ENCODE data around the gene KCNQ5.

GRCh38 chr6:72959821-72960220, 338.0 kb downstream of the KCNQ5 start:
- TF ChIP-seq CTCF (conservative IDR thresholded peaks at IDR 0.05 in 1 of 2, IDR thresholded peaks at IDR 0.05 in 1 of 2; ENCODE audit: low read depth in 1 of 2, low read length in 2 of 2) (no peak), EZH2 (IDR thresholded peaks at IDR 0.05; ENCODE audit: low read length, missing control alignments) (no peak)
